Erythroblast (primary cell): ENCODE results near the gene RNF8.

ENCODE experiments used
- GATA1 ChIP-seq: IDR thresholded peaks from 2 replicates; pipeline ENCODE4 v1.6.1; 2011; ENCODE audit warnings: low read depth, mild to moderate bottlenecking, control low read depth, low read length, moderate library complexity
- POLR2A ChIP-seq: IDR thresholded peaks from 2 replicates; pipeline ENCODE4 v1.6.1; 2011; ENCODE audit warnings: mild to moderate bottlenecking, low read length

DNA sequence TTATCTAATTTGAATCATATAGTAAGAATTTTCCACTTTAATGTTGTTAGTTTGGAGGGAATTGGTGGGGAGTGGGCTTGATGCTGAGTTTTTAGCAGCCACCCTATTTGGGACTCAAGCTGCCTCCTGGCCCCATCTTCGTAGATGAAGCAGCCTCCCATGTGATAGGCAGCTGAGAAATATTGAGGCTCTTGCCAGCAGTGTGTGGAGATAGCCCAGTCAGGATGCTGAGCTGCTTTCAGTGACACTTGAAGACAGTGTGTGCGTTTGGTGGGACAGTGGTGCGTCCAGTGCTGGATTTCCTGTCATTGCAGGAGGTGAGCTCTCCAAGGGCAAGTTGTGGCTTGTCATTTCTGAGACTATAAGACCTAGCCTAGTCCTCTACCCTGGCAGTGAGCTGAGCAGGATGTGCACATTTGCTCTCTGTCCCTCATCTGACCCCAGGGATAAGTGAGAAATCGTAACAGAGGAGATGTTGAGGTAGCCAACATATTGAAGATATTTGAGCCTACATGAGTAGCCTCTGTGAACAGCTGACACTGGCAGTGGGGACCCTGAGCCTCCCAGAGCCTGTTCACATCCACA, 47.9 kb upstream of the RNF8 start:
- TF ChIP-seq POLR2A (no peak), GATA1 (no peak)
